H9 (cell line): Measurements from ENCODE around the gene WNT3A. TPM values are rescaled to one million over a fixed set of nuclear protein-coding genes. Genes with fewer than 3 reads are reported as not detected.

ENCODE experiments used
- DNase-seq: peaks from one replicate; pipeline ENCODE4 v3.0.0-alpha.2; 2017
- H2AFZ ChIP-seq: one replicate; pipeline ENCODE4 v1.6.1; 2013; ENCODE audit warnings: mild to moderate bottlenecking, low read length, control low read depth, moderate library complexity
- H2AK5ac ChIP-seq: 2 replicates; pipeline ENCODE4 v1.6.1; 2013; ENCODE audit warnings: low read length, control low read depth, mixed read lengths; ENCODE audit not compliant: insufficient read length
- H2BK120ac ChIP-seq: one replicate; pipeline ENCODE4 v1.6.1; 2013; ENCODE audit warnings: low read depth, mild to moderate bottlenecking, low read length, control low read depth, inconsistent platforms; ENCODE audit not compliant: poor library complexity, severe bottlenecking
- H2BK12ac ChIP-seq: 2 replicates; pipeline ENCODE4 v1.6.1; 2013; ENCODE audit warnings: low read length, control low read depth, mixed read lengths, low read depth; ENCODE audit not compliant: insufficient read length
- H2BK15ac ChIP-seq: 2 replicates; pipeline ENCODE4 v1.6.1; 2013; ENCODE audit warnings: low read depth, low read length, control low read depth
- H2BK20ac ChIP-seq: one replicate; pipeline ENCODE4 v1.6.1; 2013; ENCODE audit warnings: low read depth, mild to moderate bottlenecking, low read length, control low read depth, inconsistent platforms; ENCODE audit not compliant: poor library complexity, severe bottlenecking
- H2BK5ac ChIP-seq: 2 replicates; pipeline ENCODE4 v1.6.1; 2013; ENCODE audit warnings: low read length, control low read depth, mixed read lengths; ENCODE audit not compliant: insufficient read length
- H3K14ac ChIP-seq: 2 replicates; pipeline ENCODE4 v1.6.1; 2013; ENCODE audit warnings: low read length, control low read depth; ENCODE audit not compliant: insufficient read depth
- H3K18ac ChIP-seq: 2 replicates; pipeline ENCODE4 v1.6.1; 2013; ENCODE audit warnings: low read depth, mild to moderate bottlenecking, mixed read lengths, low read length, control low read depth; ENCODE audit not compliant: insufficient read length
- H3K23ac ChIP-seq: 2 replicates; pipeline ENCODE4 v1.6.1; 2013; ENCODE audit warnings: low read length, control low read depth, mixed read lengths, low read depth; ENCODE audit not compliant: insufficient read length
- H3K23me2 ChIP-seq: 2 replicates; pipeline ENCODE4 v1.6.1; 2013; ENCODE audit warnings: low read depth, mild to moderate bottlenecking, mixed read lengths, low read length, control low read depth; ENCODE audit not compliant: insufficient read length, poor library complexity, severe bottlenecking
- H3K27ac ChIP-seq: 2 replicates; pipeline ENCODE4 v1.5.1; 2013; ENCODE audit warnings: low read length, control low read depth, mixed read lengths, low read depth; ENCODE audit not compliant: insufficient read length
- H3K27me3 ChIP-seq: 2 replicates; pipeline ENCODE4 v1.6.1; 2013; ENCODE audit warnings: low read length, control low read depth, inconsistent platforms; ENCODE audit not compliant: insufficient read depth
- H3K4ac ChIP-seq: 2 replicates; pipeline ENCODE4 v1.6.1; 2013; ENCODE audit warnings: low read depth, mild to moderate bottlenecking, control low read depth, inconsistent platforms, low read length, moderate library complexity
- H3K4me1 ChIP-seq: 2 replicates; pipeline ENCODE4 v1.6.1; 2013; ENCODE audit warnings: low read length, control low read depth, inconsistent platforms; ENCODE audit not compliant: insufficient read depth
- H3K4me2 ChIP-seq: 2 replicates; pipeline ENCODE4 v1.6.1; 2013; ENCODE audit warnings: low read length, control low read depth, mixed read lengths; ENCODE audit not compliant: insufficient read length, insufficient read depth
- H3K56ac ChIP-seq: 2 replicates; pipeline ENCODE4 v1.6.1; 2013; ENCODE audit warnings: low read depth, mild to moderate bottlenecking, mixed read lengths, low read length, control low read depth; ENCODE audit not compliant: insufficient read length
- H3K79me1 ChIP-seq: 2 replicates; pipeline ENCODE4 v1.6.1; 2013; ENCODE audit warnings: low read depth, mild to moderate bottlenecking, moderate library complexity, low read length, control low read depth, inconsistent platforms; ENCODE audit not compliant: insufficient read depth, poor library complexity, severe bottlenecking
- H3K79me2 ChIP-seq: 2 replicates; pipeline ENCODE4 v1.6.1; 2013; ENCODE audit warnings: low read length, control low read depth, inconsistent platforms; ENCODE audit not compliant: insufficient read depth
- H3K9ac ChIP-seq: 2 replicates; pipeline ENCODE4 v1.6.1; 2013; ENCODE audit warnings: low read length, control low read depth, mixed read lengths; ENCODE audit not compliant: insufficient read length; ENCODE audit errors: extremely low read depth
- H3K9me3 ChIP-seq: one replicate; pipeline ENCODE4 v1.6.1; 2013; ENCODE audit warnings: low read depth, low read length, inconsistent platforms; ENCODE audit not compliant: control insufficient read depth
- H3T11ph ChIP-seq: one replicate; pipeline ENCODE4 v1.6.1; 2013; ENCODE audit warnings: mild to moderate bottlenecking, low read length, control low read depth, inconsistent platforms
- H4K20me1 ChIP-seq: one replicate; pipeline ENCODE4 v1.6.1; 2013; ENCODE audit not compliant: control insufficient read depth, insufficient read length, insufficient read depth
- H4K5ac ChIP-seq: 2 replicates; pipeline ENCODE4 v1.6.1; 2013; ENCODE audit warnings: low read depth, mild to moderate bottlenecking, mixed read lengths, low read length, control low read depth; ENCODE audit not compliant: insufficient read length
- H4K8ac ChIP-seq: replicated peaks from 2 replicates; pipeline ENCODE4 v1.6.1; 2013; ENCODE audit warnings: low read length, control low read depth, mixed read lengths, low read depth; ENCODE audit not compliant: insufficient read length
- H4K91ac ChIP-seq: 2 replicates; pipeline ENCODE4 v1.6.1; 2013; ENCODE audit warnings: low read depth, mild to moderate bottlenecking, moderate library complexity, mixed read lengths, low read length, control low read depth; ENCODE audit not compliant: insufficient read length
- H3K27ac Mint-ChIP-seq, 3 experiments: 2 replicates in 2 of 3; 3 replicates in 1 of 3; pipeline ENCODE4 v1.8.0; 2020 to 2021; ENCODE audit warnings: mixed read lengths in 3 of 3, mild to moderate bottlenecking in 1 of 3, moderate library complexity in 1 of 3
- H3K27me3 Mint-ChIP-seq: 2 replicates; pipeline ENCODE4 v1.8.0; 2021; ENCODE audit warnings: low read depth, mild to moderate bottlenecking, moderate library complexity, mixed read lengths
- H3K36me3 Mint-ChIP-seq, 3 experiments: 2 replicates in 2 of 3; 3 replicates in 1 of 3; pipeline ENCODE4 v1.8.0; 2020 to 2021; ENCODE audit warnings: low read depth in 3 of 3, mixed read lengths in 3 of 3; ENCODE audit not compliant: insufficient read depth in 1 of 3
- H3K4me1 Mint-ChIP-seq, 2 experiments: 2 replicates each; pipeline ENCODE4 v1.8.0; 2020; ENCODE audit warnings: mixed read lengths in 2 of 2
- H3K4me3 Mint-ChIP-seq, 2 experiments: 2 replicates in 1 of 2; 3 replicates in 1 of 2; pipeline ENCODE4 v1.8.0; 2020 to 2021; ENCODE audit warnings: mild to moderate bottlenecking in 2 of 2, mixed read lengths in 2 of 2, moderate library complexity in 1 of 2
- H3K9me3 Mint-ChIP-seq, 2 experiments: 2 replicates in 1 of 2; 3 replicates in 1 of 2; pipeline ENCODE4 v1.8.0; 2020; ENCODE audit warnings: mild to moderate bottlenecking in 2 of 2, mixed read lengths in 2 of 2, moderate library complexity in 1 of 2
- CTCF ChIP-seq: fragments of 200-600 bp; sonication (generic); conservative IDR thresholded peaks from 3 replicates; pipeline ENCODE4 v1.8.0; 2021; ENCODE audit warnings: antibody characterized with exemption, mild to moderate bottlenecking
- total RNA-seq: library from RNA; stranded (reverse); gene quantifications from 2 replicates; pipeline ENCODE4 v1.2.1, GENCODE V29; 2021

Gene WNT3A
- total RNA-seq, 1 experiment from 2014 or later = 0.17 TPM

DNA sequence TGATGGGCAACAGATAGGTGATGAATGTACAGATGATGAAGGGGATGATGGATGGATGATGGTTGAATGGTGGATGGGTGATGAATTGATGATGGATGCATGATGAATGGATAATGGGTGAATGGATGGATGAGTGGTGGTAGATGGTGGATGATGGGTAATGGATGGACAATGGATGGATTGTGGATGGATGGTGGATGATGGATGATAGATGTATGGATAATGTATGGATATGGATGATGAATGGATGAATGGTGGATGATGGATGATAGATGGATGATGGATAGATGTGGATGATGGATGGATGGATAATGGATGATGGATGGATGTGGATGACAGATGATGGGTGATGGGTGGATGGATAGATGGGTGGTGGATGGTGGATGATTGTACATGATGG lies 35.7 kb downstream of the WNT3A start:
- Histone ChIP-seq H3K27ac (no peak overlapping the region), H3K4me1 (no peaks in the 10 kb centered on the region; the same call in 1 of the 2 replicates), H2BK5ac (no peak overlapping the region), H2AFZ (no peak overlapping the region), H2AK5ac (no peak overlapping the region), H4K8ac (no peak overlapping the region), H3K18ac (no peak overlapping the region), H2BK120ac (no peak overlapping the region), H3K23me2 (peaks cover 7% of the 10 kb centered on the region), H4K20me1 (no peaks in the 10 kb centered on the region), H3K79me1 (no peaks in the 10 kb centered on the region), H3K4me2 (no peak overlapping the region), H3K9ac (no peak overlapping the region), H3K79me2 (no peaks in the 10 kb centered on the region), H4K91ac (no peak overlapping the region), H2BK15ac (no peak overlapping the region), H2BK12ac (no peak overlapping the region), H3K23ac (no peak overlapping the region), H3K14ac (no peak overlapping the region), H2BK20ac (no peak overlapping the region), H3K56ac (no peak overlapping the region), H3K27me3 (peaks cover 30% of the 10 kb centered on the region; the same call in 1 of the 2 replicates), H3T11ph (no peak overlapping the region), H4K5ac (no peak overlapping the region), H3K9me3 (no peaks in the 10 kb centered on the region), H3K4ac (no peak overlapping the region)
- DNase-seq = no peak
- no peak for TF ChIP-seq CTCF
- Mint-ChIP-seq H3K27ac (no peak overlapping the region), H3K4me3 (no peak overlapping the region), H3K4me1 (peaks cover 2 to 9% of the 10 kb centered on the region in 2 experiments; a peak in 3 of 4 replicates), H3K36me3 (no peaks in the 10 kb centered on the region; a peak in 1 of 7 replicates), H3K27me3 (peaks cover 22% of the 10 kb centered on the region), H3K9me3 (peaks cover 0 to 4% of the 10 kb centered on the region in 2 experiments; a peak in 2 of 5 replicates)
